Activated CD4-positive, alpha-beta T cell treated with anti-CD3 and anti-CD28 coated beads for 48 hours (primary cell): Measurements from ENCODE around the gene DNM2.
"Not testable (repeated sequence)": the region's sequence is repeated elsewhere in the genome, so short reads cannot be mapped to it uniquely, and the experiment has no call there.

Experiments
- DNase-seq: peaks from one replicate; pipeline ENCODE4 v3.0.0-alpha.2; 2020

Gene DNM2

GRCh38 chr19:10726268-10726667 is 8.4 kb downstream of the DNM2 start:
- DNase-seq: no peak

DNA sequence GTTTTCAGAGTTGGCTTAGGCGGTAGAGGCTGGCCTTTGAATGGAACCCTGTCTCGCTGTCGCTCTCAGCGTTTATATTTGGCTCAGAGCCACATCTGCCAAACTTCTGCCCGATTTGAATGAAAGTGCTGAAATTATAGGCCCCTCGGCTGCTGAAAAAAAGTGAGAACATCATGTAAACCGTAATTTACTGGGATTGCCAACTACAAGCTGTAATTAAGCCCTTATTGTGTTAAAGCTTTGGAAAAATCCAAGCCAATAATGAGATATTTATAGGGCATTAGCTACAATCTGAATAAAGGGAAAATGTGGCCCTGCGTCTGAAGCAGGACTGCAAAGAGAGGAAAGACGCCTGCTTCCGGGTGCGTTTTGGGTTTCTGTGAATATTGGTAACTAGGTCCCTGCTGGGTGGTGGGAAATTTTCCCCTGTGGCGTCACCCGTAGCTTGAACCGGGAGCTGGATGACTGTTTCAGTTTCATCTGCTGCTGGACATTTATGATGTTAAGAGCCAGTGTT is 9.9 kb downstream of the DNM2 start:
- no peak for DNase-seq

- no peak for DNase-seq
These were observed 11.5 kb downstream of the DNM2 start for GRCh38 chr19:10729411-10729810.

DNA sequence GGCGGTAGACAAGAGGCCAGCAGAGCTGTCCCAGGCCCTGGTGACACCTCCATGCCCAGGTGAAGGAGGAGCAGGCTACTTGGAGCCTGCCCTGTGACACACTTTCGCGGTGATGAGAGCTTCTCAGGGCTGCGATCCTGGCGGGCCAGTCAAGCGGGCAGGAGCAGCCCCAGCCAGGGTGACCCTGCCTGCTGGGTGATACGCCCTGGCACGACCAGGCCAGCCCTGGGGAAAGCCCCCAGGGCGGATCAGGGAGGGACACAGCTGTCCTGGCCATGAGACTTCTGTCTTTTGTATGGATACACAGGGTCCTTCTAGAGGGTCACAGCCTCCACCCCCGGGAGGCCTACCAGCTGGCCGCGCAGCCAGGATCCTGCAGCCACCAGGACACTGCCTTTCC is 13.1 kb downstream of the DNM2 start:
- DNase-seq: no peak

- no peak for DNase-seq
These were observed 17.9 kb downstream of the DNM2 start for GRCh38 chr19:10735741-10736140.

GRCh38 chr19:10736189-10736588 is 18.3 kb downstream of the DNM2 start:
- DNase-seq: no peak

DNA sequence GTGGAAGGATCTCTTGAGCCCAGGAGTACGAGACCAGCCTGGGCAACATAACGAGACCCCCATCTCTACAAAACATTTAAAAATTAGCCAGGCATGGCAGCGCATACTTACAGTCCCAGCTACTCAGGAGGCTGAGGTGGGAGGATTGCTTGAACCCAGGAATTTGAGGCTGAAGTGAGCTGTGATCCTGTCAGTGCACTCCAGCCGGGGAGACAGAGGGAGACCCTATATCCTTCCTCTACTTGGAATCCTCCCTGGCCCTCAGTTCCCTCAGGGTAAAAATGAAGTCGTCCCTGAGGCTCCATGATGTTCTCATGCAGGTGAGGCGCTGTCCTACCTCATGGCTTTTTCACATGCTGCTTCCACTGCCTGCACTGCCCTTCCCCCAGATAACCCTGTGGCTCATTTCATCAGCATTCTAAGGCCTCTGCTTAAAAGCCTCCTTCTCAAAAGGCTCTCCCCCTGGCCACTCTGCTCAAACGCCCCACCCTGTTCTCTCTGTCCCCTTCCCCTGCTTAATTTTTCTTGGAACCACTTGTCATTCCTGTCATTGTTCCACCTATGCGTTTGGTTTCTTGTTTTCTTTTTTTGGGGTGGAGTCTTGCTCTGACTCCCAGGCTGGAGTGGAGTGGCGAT is 19.2 kb downstream of the DNM2 start:
- DNase-seq: no peak

DNA sequence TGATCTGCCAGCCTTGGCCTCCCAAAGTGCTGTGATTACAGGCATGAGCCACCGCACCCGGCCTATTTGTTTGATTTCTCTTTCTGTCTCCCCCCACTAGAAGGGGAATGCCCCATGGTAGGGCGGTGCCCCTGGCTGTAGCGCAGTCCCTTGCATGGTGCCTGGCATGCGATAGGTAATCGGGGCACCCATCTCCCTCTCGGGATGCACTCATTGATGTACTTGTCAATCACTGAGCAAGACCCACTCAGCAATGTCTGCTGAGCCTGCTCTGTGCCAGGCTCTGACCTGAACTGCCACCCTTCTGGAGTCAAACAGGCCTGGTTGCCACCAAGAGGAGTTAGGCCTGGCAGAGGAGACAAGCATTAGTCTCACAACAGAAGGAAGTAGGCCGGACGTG is 19.8 kb downstream of the DNM2 start:
- no peak for DNase-seq

GRCh38 chr19:10740798-10741197 is 22.9 kb downstream of the DNM2 start:
- no peak for DNase-seq

- no peak for DNase-seq
These were observed 24.6 kb downstream of the DNM2 start for GRCh38 chr19:10742476-10742875.

GRCh38 chr19:10744253-10744798 is 26.4 kb downstream of the DNM2 start:
- no peak for DNase-seq

GRCh38 chr19:10744801-10745293 is 27.0 kb downstream of the DNM2 start:
- no peak for DNase-seq

DNA sequence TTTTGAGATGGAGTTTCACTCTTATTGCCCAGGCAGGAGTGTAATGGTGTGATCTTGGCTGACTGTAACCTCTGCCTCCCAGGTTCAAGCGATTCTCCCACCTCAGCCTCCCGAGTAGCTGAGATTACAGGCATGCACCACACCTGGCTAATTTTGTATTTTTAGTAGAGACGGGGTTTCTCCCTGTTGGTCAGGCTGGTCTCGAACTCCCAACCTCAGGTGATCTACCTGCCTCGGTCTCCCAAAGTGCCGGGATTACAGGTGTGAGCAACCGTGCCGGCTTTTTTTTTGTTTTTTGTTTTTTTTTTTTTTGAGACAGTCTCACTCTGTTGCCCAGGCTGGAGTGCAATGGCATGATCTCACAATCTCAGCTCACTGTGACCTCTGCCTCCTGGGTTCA is 28.6 kb downstream of the DNM2 start:
- DNase-seq: not testable (repeated sequence)

DNA sequence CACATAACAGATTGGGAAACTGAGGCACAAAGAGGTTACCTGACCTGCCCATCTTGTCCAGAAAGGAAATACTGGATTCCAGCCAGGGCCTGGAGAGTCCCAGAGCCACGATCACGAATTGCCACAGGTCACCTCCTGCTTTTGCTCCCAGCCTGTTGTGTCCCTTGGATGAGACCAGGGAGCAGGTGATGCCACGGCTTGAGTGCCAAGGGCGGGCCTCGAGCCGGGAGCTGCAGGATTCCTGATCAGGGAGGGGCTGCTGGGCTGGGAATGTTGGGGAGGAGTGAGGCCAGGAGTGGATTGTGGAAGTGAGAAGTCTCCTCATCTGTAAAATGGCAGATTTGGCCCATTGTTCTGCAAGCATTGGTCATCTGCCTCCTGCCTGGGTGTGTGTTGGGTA is 29.4 kb downstream of the DNM2 start:
- no peak for DNase-seq

DNA sequence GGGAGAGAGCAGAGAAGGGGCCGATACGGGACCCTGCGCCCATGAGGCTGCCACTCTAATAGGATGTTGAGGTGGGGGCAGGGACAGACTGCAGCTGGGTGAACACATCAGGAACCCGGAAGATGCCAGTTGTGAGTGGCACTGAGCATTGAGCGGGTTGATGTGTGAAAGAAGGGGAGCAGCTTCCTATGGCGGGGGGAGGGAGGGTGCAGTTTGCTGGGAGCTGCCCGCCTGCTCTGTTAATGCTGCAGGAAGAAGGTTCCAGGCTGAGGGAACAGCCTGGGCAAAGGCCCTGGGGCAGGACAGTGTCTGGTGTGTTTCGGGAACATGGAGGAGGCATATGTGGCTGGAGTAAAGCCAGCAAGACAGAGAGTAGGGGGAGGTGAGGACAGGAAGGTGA is 29.8 kb downstream of the DNM2 start:
- no peak for DNase-seq

- DNase-seq: no peak
These were observed 30.5 kb downstream of the DNM2 start for GRCh38 chr19:10748195-10748926.

GRCh38 chr19:10748927-10749434 is 31.1 kb downstream of the DNM2 start:
- DNase-seq: no peak

DNA sequence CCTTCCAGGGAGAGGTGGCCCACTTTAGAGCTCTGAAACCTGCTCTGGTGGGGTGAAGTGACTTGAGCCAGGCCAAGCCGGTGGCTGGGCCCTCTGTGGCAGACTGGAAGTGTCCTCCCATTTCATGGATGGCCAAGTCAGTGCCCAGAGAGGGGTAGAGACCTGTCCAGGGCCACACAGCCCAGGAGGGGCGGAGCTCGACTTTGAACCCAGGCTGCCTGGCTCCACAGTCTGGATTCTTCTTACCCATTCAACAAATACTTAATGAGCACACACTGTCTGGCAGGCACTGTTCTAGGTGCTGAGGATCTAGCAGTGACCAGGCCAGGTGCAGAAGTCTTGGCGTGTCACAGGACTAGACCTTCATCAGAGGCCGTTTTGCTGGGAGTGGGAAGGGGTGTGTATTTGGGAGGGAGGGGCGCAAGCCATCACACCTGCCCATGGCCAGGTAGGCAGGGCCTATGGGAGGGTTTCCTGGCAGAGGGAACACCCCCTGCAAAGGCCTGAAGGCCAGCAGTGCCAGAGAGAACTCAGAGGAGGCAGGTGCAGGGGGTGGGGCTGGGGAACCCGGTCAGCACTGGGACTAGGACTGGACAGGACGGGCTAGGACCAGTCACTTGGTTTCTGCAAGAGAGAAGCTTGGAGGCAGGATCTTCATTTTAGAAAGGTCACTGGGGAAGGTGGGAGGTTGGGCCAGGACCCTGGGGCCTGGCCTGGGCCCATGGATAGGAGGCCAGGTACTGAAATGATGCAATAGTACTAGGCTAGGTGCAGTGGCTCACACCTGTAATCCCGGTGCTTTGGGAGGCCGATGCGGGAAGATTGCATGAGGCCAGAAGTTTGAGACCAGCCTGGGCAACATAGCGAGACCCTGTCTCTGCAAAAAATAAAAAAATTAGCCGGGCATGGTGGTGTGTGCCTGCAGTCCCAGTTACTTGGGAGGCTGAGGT is 31.8 kb downstream of the DNM2 start:
- DNase-seq: no peak

- no peak for DNase-seq
These were observed 33.5 kb downstream of the DNM2 start for GRCh38 chr19:10751109-10751953.

GRCh38 chr19:10752237-10752912 is 34.5 kb downstream of the DNM2 start:
- no peak for DNase-seq
